NK-92 treated with Interleukin-12 subunit alpha and Interleukin-12 subunit beta, amount 100 ng/mL, for 24 hours (cell line): Measurements from ENCODE around the gene ABCC3.

Experiments
- DNase-seq: peaks from one replicate; lab custom pipeline; 2025; lab: John Stamatoyannopoulos, UW

Gene ABCC3

DNA sequence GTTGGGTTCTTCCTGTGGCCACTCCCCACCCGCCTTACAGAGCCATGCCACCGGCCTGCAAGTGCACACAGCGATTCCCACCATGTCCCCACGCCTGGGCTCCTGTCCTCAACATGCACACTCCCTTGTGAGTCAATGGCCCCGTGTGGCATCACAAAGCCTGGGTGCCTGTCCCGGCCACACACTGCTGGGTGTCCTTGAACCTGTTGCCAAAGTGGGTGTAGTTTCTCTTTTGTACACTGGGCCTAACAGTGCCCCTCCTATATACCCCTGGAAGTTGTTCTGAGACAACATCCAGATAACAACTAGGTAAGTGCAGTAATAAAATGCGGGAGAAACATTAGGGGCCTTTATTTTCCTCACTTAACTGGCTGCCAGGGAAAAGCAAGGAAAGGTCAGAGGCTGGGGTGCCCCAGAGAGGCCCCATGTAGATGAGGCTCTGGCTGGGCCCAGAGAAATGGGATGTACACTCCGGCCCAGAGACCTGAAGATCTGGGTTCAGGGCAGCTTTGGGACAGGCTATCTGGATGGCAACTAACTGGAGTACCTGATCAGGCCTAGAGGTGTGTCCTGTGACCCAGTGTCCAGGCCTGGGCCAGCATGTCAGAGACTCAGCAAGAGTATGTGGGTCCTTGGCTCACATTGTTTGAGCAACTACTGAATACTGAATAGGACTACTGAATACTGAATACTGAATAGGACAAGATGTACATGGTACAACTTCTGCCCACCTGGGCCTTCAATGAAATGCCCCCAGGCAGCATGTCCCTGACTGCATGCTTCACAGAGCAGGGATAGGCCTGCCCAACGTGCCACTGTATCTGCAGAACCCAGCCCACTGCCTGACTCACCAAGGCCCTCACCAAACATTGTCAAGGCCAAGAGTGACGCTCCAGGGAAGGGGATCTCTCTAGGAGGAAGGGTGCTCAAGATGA lies 8.3 kb downstream of the ABCC3 start:
- DNase-seq = no peak

GRCh38 chr17:50645748-50646682 lies 11.3 kb downstream of the ABCC3 start:
- DNase-seq = no peak

- no peak for DNase-seq
These were observed 12.5 kb downstream of the ABCC3 start for GRCh38 chr17:50647187-50647586.

DNA sequence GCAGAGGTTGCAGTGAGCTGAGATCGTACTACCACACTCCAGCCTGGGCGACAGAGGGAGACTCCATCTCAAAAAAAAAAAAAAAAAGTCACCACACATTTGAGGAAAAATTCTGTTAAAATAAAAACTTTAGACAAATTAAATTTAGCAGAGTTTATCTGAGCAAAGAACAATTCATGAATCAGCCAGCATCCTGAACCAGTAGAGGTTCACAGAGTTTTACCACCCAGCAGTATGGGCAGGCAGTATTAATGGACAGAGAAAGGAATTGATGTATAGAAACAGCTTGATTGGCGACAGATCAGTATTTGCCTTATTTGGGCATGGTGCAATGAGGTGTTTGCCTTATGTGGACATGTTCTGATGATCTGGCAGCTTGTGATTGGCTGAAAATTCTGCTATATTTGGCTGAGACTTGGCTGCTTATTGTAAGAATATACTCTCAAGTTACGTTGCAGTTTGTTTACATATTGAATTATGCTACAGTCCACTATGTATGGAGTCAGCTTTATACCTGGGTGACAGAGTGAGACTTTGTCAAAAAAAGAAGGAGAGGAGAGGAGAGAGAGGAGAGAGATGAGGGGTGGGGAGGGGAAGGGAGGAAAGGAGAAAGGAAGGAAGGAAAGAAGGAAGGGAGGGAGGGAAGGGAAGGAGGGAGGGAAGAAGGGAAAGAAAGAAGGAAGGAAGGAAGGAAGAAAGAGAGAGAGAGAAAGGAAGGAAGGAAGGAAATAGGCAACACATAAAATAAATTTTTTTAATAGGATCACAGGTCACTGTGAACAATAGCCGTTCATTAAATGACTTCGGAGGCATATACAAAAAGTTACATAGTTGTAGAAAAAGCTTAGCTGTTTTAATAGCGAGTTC lies 14.6 kb downstream of the ABCC3 start:
- no peak for DNase-seq

GRCh38 chr17:50651661-50652060 lies 17.0 kb downstream of the ABCC3 start:
- no peak for DNase-seq

- no peak for DNase-seq
These were observed 19.1 kb downstream of the ABCC3 start for GRCh38 chr17:50653738-50654137.

DNA sequence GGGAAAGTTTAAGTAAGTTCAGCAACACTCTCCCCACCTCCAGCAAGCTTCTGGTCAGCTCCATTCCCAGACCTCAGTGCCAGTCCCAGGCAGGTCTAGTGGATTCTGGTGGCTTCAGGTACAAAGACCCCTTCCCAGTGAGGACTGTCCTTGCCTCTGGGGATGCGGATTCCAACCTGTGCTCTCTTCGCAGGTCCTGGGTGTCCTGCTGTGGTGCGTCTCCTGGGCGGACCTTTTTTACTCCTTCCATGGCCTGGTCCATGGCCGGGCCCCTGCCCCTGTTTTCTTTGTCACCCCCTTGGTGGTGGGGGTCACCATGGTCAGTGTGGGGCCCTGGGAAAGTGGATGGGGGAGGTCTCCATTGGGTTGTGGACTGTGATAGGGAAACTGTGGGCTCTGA lies 21.8 kb downstream of the ABCC3 start:
- no peak for DNase-seq

DNA sequence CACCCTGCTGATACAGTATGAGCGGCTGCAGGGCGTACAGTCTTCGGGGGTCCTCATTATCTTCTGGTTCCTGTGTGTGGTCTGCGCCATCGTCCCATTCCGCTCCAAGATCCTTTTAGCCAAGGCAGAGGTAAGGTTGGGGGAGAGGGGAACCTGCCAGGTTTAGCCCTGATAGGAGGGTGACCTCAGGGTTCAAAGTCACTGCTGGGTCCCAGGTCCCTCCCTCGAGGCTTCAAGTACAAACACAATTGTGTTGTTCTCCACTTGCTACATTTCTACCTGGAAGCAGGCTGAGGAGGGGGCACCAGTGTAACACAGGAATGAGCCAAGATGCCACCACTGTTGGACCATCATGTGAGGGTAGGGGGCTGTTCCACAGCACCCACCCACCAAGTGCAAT lies 22.4 kb downstream of the ABCC3 start:
- no peak for DNase-seq

DNA sequence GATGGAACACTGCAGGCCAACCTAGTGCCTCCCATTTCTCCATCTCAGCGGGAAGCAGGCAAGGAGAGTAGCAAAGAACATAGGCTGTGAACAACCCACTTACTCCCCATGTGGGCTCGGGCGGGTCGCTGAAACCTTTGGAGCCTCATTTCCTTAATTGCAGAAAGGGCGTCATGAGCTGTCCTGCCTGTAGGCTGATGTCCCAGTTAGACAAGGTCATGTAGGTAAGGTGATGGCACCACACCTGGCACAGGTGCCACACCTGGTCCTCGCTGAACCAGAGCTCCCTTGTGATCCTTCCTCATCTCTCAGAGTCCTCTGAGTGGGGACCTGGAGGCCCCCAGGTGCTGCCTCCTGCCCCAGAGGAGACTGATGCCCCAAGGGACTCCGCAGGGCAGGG lies 22.9 kb downstream of the ABCC3 start:
- DNase-seq = no peak

GRCh38 chr17:50658616-50659015 lies 23.9 kb downstream of the ABCC3 start:
- no peak for DNase-seq

DNA sequence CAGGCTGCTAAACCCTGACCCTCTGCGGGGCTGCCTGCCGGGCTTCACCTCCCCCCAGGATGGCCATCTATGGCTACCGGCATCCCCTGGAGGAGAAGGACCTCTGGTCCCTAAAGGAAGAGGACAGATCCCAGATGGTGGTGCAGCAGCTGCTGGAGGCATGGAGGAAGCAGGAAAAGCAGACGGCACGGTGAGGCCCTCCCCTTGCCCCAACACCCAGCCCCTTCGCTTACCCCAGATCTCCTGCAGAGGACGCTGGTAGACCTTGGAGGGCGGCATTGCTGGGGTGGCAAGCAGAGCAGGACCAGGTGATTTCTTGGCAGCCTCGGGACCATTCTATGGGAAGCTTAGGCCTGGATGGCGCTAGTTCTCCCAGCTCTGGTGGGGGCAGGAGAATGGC lies 24.5 kb downstream of the ABCC3 start:
- DNase-seq = no peak

DNA sequence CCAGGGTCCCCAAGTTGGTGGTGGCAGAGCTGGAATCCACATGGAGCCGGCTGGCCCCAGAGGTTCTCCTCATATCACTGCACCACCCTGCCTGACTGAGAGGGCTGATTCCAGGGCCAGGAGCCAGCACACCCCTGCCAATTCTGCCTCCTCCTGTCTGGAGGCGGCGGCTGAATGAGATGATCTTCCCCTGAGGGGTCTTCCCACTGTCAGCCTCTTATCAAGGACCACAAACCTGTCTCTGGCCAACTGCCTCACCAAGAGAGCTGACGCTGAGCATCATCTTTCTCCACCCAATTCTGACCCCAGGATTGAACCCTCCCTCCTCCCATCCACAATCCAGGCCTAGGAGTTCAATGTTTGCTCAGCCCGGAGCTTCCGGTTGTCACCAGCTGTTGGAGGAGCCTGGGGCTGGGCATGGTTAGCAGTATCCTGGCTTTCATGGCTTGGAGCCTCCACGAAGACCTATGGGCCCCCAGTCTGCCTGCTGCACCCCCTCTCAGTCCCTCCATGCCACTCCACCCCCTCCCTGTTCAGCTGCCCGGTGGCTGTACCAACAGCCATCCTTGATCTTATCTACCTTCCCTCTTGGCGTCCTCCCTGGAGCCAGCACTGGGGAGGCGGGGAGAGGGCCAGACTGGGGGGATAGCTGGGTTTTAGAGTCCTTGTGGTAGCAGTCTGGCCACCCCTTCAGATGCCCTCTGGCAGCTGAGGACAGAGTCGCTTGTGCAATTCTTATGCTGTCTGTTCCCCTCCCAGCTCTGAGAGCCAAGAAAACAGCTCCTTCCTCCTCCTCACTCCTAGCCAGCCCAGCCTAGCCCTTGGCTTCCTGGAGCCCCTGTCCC lies 25.6 kb downstream of the ABCC3 start:
- no peak for DNase-seq

GRCh38 chr17:50660887-50661345 lies 26.2 kb downstream of the ABCC3 start:
- no peak for DNase-seq

DNA sequence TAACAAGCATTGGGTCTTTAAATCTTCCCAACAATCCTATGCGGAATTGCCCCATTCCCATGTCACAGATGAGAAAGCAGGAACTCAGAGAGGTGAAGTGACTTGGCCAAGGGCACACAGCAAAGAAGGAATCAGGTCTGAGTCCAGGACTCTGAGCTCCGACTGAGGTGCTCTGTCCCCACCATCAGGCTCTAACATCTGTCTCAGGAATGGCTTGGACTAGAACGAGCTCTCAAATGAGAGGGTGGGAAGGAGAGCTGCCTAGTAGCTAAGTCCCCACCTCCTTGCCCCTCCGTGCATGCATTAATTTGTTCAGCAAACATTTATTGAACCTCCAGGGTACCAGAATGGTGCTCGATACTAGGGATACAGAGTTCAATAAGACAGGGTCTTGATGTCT lies 26.7 kb downstream of the ABCC3 start:
- DNase-seq = no peak

DNA sequence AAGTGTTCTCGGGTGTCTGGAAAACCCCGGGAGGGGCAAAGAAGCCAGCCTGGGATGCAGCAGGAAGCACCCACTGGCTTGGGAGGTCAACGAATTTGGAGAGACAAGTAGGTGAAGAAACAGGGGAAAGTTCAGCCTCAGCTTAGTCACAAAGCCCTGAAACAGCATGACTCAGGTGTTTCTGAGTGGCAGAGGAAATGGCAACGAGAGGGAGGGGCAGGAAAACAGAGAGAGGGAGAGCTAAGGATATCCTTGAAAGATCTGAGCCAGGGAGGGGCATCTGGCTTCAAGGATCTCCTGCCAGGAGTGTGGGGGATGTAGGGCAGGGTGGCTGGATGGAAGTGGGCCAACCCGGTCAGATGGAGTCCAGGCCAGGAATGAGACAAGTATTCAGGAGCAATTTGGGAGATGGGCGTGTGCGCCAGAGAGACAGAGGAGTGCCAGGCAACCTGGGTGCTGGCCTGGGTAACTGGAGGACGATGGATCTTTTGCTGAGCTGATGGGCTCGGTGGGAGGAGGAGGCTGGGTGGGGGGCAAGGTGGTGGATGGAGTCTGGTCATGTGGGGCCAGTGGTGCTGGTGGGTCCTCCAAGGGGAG lies 27.2 kb downstream of the ABCC3 start:
- DNase-seq = peak; percentile 27

DNA sequence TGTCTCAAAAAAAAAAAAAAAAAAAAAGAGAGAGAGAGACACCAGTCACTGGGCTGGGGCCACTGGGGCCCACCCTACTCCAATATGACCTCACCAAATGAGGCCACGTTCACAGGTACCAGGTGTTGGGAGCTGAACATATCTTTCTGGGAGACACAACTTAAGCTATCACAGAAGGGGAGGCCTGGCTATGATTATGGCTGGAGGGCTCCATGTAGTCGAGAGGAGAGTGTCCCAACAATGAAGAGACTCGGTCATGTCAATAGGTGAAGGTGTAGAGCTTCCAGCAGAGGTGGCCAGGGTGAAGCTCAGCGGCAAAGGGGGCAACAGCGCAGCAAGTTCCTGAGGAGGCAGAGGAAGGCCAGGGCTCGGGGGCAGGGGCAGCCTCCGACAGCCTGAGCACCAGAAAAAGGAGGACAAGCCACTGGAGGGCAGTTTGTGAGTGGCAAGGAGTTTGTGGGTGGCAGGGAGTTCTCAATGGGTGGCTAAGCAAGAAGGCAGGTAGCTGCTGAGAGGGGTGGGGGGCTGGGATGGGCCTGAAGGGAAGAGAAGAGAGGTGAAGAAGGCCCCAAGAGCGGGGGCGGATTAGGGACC lies 28.0 kb downstream of the ABCC3 start:
- no peak for DNase-seq

DNA sequence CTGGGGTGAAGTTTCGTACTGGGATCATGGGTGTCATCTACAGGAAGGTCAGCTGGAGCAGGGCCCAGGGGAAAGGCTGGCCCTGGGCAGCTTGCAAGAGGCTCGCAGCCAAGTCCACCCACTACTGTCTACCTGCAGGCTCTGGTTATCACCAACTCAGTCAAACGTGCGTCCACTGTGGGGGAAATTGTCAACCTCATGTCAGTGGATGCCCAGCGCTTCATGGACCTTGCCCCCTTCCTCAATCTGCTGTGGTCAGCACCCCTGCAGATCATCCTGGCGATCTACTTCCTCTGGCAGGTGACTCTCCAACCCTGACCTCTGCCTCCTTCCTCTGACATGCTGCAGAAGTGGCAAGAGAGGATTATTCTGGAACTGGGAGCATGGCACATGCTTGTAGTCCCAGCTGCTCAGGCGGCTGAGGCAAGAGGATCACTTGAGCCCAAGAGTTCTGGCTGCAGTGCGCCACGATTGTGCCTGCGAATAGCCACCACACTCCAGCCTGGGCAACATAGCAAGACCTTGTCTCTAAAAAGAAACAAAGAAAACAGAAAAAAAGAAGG lies 29.2 kb downstream of the ABCC3 start:
- DNase-seq = no peak

- no peak for DNase-seq
These were observed 30.2 kb downstream of the ABCC3 start for GRCh38 chr17:50664788-50665458.

- DNase-seq = no peak
These were observed 31.2 kb downstream of the ABCC3 start for GRCh38 chr17:50665838-50666237.
